DMS53 treated with DMSO at 0.1 percent for 48 hours (cell line): ENCODE measurements around the gene BMPR1B.
"Not testable (repeated sequence)": the region's sequence is repeated elsewhere in the genome, so short reads cannot be mapped to it uniquely, and the experiment has no call there.

Experiments used
- DNase-seq: peaks from one replicate; lab custom pipeline; 2025; ENCODE audit not compliant: unreplicated experiment; lab: John Stamatoyannopoulos, UW

BMPR1B gene

GRCh38 chr4:95124906-95125504 lies 367.2 kb downstream of the BMPR1B start:
- peak; percentile 17 for DNase-seq

- no peak for DNase-seq
Measured at GRCh38 chr4:95129031-95129430, 371.3 kb downstream of the BMPR1B start.

DNA sequence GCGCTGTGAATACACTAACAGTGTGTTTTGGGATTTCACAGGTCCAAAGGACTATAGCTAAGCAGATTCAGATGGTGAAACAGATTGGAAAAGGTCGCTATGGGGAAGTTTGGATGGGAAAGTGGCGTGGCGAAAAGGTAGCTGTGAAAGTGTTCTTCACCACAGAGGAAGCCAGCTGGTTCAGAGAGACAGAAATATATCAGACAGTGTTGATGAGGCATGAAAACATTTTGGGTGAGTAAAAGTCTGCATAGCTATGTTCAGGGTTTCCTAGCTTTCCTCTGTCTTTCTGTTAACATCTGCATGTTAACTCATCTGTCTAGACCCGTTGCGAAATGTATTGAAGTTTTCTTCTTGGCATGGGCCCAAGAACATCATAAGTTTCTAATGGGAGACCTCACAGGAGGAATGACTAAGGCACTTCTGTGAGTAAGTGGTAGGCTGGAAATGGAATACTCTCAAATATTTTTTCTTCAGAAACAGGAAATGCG lies 372.1 kb downstream of the BMPR1B start:
- DNase-seq = peak; percentile 0

GRCh38 chr4:95134016-95134415 lies 376.3 kb downstream of the BMPR1B start:
- DNase-seq = not testable (repeated sequence)

DNA sequence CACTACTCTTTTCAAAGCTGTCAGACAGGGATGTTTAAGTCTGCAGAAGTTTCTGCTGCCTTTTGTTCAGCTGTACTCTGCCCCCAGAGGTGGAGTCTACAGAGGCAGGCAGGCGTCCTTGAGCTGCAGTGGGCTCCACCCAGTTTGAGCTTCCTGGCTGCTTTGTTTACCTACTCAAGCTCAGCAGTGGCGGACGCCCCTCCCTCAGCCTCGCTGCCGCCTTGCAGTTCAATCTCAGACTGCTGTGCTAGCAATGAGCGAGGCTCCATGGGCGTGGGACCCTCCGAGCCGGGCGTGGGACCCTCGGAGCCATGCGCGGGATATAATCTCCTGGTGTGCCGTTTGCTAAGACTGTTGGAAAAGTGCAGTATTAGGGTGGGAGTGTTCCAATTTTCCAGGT lies 381.7 kb downstream of the BMPR1B start:
- DNase-seq = not testable (repeated sequence)

DNA sequence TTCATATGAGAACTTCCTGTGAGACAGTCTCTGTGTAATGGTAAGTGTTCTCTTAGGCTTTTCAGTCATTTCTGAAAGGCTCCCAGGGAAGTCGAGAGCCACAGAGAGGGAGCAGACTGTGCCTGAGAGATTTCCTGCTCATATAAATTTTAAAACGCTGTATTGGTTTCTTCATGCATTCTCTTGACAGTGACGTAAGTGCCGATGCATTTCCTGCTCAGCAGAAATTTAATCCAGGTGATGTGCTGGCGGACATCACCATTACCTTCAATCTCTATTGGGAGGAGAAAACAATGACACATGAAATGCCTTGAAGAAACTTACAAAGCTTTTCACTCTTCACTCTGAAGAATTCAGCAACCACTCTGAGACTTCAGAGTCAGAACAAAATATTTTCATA lies 383.6 kb downstream of the BMPR1B start:
- DNase-seq = no peak

DNA sequence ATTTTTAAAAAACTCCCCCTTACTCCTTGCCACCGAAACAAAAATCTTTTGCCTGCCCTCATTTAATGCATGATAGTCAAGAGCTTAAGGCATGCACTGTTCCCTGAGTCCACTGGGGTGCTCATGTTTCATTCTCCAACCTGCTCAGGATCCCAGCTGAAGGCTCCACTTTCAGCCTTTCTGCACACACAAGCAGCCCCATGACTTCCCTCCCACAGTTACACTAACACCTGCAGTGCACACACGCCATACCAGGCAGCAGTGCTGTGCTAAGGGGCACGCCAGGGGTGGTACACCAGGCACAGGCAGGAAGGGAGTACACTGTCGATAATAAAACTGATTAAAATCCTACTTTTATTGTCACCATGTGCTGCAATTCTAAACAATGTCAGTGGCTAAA lies 385.2 kb downstream of the BMPR1B start:
- no peak for DNase-seq

- no peak for DNase-seq
Measured at GRCh38 chr4:95151255-95151654, 393.5 kb downstream of the BMPR1B start.

DNA sequence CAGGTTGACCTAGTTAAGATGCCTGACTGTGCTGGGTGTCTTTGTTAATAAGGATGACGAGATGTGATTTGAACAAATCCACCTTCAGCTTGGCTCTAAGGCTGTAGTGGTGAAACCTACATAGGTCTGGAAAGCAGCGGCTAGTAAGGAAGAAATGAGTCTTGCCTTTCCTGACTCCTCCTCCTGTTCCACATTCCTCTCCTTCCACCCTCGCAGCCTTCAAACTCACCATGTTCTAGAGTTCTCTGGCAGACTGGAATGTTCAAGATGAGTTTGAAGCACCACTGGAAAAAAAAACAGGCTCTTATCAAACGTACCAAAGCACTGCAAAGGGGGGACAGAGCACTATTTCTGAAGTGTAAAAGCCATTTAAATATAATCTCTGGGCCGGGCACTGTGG lies 395.4 kb downstream of the BMPR1B start:
- DNase-seq = no peak

- DNase-seq = peak; percentile 1
Measured at GRCh38 chr4:95155759-95156451, 398.1 kb downstream of the BMPR1B start.

- no peak for DNase-seq
Measured at GRCh38 chr4:95156452-95156765, 398.7 kb downstream of the BMPR1B start.

- no peak for DNase-seq
Measured at GRCh38 chr4:95157596-95157995, 399.8 kb downstream of the BMPR1B start.

DNA sequence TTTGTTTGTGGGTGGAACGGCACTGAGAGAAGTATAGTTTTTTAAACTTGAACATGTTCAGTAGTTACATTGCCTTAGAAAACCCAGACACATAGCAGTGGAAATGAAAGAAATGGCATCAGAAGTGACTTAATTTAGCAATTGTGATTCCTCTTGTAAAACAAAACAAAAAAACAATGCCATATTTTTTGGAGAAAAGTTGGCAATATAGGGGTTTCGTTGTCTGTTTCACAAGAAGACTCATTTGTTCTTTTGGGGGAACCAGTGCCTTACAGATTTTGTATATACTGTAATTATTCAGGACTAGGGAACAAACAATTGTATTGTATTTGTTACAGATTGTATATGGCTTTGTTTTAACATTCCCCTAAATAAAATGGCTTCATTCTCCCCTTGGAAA lies 400.3 kb downstream of the BMPR1B start:
- DNase-seq = no peak

GRCh38 chr4:95158626-95159025 lies 400.9 kb downstream of the BMPR1B start:
- no peak for DNase-seq

DNA sequence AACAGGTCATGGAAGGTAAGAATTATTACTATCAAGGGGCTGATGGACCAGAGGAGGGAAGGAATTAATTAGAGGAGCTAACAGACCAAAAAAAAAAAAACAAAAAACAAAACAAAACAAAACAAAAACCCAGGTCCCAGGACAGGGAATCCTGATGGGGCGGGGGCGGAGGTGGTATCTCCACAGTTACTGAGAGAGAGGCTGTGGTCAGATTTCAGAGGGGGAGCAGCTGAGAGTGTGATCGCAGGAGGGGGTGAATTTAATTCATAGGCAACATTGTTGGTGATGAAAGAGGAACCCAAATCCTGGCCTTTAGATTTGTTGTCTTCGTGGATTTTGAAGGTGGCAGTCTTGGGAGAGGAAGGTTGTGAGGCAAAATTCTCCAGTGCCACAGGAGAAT lies 401.6 kb downstream of the BMPR1B start:
- no peak for DNase-seq

GRCh38 chr4:95161781-95162469 lies 404.2 kb downstream of the BMPR1B start:
- no peak for DNase-seq

- no peak for DNase-seq
Measured at GRCh38 chr4:95162867-95163266, 405.1 kb downstream of the BMPR1B start.

DNA sequence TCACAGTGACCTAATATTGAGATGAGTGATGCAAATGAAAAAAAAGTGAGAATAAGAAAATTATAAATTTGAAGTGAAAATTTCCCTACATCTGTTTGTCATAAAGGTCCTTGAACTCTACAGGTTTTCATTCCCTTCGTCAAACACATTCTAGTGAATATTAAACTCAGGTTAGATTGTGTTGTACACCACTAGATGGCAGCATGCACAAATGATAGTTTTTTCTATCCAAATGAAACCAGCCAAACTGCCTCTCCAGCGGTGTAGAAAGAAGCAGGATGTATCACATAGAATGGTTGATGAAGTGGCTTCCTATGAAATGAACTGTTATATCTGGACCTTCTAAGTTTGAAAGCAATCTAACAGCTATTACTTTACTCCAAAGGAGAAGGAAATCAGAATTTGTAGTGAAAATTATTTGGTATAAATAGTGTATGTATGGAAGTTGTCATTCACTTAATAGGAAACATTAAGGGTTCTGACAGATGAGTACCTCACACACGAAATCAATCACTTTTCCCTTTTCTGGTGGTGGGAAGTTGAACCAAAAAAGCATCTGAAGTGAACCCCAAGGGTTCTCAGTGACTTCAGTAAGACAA lies 408.3 kb downstream of the BMPR1B start:
- peak; percentile 55 for DNase-seq

DNA sequence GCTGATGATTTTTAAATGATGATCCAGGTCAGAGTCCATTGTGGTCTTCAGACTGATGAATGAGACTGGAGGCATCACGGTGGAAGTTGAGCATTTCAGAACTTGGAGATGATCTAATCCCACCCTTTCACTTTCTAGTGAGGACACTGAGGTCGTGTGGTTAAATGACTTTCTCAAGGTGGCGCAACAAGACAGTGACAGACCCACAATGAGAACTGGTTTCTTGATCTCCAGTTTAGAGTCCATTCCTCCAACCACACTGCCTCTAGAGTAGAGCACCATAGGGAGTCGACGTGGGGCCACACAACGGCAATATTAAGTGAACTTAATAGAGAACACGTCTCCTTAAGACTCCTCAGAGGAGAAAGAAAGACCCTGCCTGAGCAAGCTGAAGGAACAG lies 410.1 kb downstream of the BMPR1B start:
- no peak for DNase-seq

DNA sequence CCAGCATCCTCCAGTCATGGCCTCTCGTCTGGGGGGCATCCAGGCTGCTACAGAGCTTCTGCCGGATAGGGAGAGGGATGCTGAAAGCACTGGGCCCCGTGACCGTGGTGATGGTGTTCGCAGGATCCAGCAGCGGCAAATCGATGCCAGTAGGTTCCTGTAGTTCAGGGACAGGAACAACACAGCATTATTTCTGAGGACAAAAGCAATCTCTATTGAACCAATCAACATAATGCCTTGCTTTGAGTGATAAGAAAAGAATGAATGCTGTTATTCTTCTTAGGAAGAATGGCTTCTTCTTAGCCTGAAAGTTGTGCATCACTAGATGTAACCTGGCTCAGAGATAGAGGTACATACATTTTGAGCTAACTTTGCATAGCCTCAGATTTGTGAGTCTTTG lies 412.4 kb downstream of the BMPR1B start:
- DNase-seq = no peak

DNA sequence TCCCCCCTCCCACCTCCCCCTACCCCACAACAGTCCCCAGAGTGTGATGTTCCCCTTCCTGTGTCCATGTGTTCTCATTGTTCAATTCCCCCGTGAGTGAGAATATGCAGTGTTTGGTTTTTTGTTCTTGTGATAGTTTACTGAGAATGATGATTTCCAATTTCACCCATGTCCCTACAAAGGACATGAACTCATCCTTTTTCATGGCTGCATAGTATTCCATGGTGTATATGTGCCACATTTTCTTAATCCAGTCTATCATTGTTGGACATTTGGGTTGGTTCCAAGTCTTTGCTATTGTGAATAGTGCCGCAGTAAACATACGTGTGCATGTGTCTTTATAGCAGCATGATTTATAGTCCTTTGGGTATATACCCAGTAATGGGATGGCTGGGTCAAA lies 413.6 kb downstream of the BMPR1B start:
- DNase-seq = not testable (repeated sequence)

- DNase-seq = no peak
Measured at GRCh38 chr4:95178938-95179337, 421.2 kb downstream of the BMPR1B start.
